CD4-positive, alpha-beta T cell treated with Interleukin-2 at 100 ng/mL for 4 hours (primary cell): Measurements from ENCODE around the gene FAM78B.

Experiments
- DNase-seq: peaks from one replicate; pipeline ENCODE4 v3.0.0-alpha.2; 2020; ENCODE audit warnings: low spot score

FAM78B gene

DNA sequence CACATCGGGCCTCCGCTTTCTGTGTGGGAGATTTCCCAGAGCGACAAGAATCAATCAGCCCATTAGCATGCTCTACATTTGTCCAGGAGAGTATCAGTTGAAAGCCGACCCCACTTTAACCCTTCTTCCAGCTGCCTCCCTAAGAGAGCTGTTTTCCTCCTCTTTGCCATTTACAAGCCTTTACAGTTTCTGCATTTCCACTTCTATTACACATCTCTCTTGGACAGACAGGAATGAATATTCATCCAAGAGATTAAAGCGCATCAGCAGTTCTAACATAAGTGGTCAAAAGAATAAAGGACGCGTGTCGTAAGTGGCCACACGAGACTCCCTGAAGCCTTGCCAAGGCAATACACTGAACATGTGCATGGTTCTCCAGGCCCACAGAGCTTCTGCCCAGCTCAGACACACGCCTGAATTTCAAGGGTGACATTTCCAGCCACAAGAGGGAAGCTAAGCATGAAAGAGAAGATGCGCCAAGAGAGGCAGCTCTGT lies 47.3 kb downstream of the FAM78B start:
- DNase-seq = no peak

DNA sequence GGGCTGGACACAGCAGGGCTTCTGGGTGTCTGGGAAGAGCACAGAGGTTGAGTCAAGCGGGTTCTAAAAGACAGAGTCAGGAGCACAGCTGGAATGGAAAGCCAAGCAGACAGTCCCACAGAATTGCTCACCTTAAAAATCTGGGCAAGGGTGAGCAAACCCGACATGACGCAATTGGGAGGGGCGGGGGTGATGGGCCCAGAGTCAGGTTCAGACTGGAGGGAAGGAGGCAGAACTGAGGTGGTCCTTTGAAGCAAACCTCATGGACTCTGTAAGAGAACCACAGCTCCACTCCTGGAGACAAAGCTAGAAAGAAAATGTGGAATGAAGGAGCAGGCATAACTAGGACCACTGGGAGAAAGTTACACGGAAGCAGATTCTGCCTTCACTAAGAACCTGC lies 49.0 kb downstream of the FAM78B start:
- DNase-seq = no peak

DNA sequence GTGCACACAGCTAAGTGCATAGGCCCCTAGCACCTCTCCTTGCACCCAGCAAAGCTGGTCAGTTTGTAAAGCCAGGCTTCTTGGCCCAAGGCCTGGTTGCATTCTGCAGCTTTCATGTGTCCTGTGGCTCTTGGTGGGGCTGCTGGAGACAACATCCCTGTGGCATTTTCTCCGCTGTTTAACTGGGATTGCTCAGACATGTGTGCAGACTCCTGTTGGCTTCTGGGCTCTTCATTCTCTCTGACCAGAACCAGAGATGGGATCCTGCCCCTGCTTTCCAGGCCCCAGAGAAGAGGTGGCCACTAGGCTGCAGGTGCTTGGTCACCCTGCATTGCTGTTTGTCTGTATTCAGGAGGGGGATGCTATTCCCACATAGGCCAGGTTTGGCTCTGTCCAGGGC lies 50.8 kb downstream of the FAM78B start:
- DNase-seq = no peak

DNA sequence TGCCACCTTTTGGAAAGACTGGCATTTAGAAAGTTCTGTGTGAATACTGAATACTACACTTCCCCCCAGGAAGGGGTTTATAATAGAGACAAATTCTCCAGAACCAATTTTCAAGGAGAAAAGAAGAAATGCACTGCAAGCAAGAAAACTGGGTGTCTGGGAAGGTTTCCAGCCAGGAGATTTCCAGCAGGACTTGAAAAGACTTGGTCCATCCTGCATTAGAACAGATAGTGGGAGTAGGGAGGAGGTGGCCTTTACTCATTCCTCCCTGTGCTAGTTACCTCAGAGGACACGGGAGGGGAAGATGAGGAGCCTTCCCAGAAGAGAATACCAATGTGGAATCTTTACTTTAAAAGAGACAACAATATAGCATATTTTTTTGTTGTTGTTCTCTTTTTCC lies 52.4 kb downstream of the FAM78B start:
- DNase-seq = no peak

DNA sequence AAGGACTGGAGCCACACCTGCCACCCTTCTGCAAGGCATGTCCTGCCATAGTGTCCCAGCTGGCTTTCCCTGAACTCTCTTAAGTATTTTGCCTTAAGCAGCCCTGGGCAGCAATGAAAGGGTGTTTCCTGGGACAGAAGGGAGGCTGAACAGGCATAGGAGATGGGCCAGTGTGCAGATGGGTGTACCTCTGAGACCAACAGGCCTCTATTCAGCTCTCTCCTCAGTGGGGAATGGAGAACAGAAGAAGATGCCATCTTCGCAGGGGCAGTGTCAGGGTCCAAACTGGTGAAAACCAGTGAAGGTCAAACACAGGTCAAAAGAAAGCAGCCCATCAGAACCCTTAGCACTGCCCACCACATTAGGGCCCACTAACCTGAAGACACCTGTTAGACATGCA lies 53.2 kb downstream of the FAM78B start:
- DNase-seq = no peak

DNA sequence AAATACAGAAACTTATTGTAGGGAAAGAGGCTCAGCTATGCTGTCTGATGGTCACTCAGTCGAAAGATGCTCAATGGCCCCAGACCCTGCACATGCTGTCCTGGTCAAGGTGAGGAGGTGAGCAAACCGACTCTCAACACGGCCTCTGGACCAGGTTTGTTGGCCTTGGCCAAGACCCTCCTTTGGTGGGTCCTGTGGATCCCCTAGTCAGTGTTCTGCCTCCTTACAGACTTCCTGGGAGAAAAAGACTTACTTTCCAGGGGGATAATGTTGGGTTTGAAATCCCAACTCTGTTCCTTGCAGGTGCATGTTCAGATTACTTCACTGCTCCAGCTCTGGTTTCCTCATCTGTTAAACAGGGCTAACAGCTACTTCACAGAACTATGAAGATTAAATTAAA lies 53.8 kb downstream of the FAM78B start:
- no peak for DNase-seq

DNA sequence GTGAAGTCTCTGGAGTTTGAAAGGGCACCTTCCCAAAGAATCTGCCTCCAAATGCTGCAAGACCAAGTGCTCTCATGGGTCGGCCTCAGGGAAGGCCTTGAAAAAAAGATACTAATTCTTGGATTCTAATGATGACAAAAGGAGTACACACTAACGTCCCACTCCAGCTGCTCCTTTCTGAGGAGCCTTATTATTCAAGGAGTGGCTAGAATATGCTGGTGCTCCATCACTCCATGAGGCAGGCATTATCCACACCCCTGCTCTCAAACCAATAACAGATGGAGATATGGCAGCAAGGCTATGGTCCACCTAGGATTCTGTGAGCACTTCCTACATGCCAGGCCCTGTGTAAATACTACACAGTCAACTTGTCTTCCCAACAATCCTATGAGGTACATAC lies 54.4 kb downstream of the FAM78B start:
- no peak for DNase-seq

DNA sequence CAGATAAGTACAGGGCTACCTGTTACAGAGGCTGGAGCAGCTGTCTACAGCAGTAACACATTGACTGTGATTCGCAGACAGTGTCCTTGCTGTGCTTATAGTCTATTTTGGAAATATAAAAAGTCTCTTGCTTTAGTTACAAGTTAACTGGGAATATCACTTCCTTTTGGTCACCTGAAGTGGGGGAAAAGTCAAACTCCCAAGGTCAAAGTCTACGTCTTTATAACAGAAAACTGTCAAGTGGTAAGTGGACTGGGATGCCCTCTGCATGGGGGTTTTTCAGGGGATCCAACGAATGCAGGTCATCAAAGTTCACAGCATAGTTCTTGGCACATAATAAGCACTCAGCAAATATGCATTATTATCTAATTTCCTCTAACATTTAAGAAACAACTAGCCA lies 55.4 kb downstream of the FAM78B start:
- no peak for DNase-seq

DNA sequence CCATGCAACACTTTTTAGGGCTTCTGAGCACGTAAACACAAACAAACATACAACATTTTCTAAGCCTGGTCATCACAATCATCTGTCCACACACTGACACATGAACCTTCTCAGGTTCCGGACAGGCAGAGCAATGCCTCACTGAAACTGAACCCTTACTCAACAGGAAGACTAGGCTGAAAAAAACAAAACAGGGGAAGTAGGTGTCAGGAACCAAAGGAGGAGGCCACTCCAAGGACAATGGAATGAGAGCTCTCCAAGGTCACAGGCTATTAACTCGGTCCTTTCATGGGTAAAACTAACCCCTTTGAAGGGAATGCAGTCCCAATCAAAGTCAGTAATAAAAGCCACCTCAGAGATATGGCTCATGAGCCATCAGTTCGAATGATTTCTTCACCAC lies 76.6 kb downstream of the FAM78B start:
- DNase-seq = no peak

DNA sequence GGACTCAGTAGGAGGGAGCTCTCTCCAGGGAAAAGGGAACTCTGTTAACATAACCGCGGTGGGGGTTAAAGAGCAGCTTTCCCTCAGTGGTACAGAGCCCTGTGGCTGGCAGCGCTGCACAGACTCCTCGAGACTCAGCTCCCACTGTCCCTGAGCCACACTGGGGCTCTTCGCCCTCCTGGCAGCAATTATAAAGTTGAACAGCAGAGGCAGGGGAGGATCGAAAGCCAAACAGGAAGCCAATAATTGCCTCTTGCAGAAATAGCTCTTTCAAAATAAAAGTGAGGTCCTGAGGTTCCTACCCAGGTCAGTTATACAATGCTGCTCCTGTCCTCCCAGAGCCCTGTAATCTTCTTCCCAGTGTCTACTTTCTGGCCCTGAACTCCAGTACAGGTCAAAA lies 77.0 kb downstream of the FAM78B start:
- DNase-seq = no peak

DNA sequence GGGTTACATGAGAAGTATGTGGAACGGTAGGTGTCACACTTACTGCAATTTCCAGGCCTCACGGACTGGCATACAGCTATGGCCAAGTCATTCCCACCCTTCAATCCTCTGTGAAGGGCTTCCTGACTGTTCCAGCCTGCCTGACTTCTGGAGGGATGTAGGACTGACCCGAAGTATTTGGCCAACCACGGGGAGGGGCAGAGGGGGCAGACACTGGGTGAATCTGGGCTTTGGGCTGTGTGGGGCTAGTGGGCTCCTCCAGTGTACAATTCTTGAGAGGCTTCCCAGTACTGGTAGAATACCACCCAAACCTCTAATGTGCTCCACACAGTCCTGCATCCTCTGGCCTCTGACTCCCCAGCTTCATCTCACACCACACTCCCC lies 78.2 kb downstream of the FAM78B start:
- no peak for DNase-seq

DNA sequence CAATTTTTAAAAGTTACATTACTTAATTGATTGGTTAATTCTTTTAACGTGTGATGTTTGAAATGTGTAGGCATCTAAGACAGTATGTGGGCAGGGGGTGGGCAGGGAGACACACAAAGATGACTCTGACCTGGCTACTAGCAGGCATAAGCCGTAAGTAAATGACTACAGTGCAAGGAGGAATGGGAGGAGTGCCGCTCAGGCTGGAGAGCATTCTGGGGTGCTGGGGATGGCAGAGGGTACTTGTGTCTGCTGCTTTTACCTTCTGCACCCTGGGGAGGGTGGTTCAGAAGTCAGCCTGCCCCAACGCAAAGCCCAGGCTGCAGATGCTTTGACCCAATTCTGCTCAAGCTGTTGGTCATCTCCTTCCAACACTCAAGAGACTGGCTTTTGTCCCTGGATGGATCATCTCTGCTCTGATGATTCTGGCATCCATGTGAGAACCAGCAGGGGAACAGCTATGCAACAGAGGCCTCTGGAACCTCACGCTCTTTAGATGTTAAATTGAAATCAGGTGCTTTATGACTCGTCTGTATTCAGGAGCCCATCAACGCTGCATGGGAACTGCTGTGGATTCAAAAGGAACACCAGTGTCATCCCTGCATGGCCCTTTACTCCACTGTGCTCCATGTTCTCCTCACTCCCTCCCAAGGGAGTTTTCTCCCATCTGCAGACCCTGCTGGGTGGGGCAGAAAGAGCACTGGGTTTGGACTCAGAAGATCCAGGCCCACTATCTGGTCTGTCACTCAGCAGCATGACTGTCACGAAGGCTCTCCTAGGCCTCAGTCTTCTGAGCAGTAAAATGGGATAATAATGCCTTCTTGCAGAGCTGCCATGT lies 78.8 kb downstream of the FAM78B start:
- DNase-seq = no peak

DNA sequence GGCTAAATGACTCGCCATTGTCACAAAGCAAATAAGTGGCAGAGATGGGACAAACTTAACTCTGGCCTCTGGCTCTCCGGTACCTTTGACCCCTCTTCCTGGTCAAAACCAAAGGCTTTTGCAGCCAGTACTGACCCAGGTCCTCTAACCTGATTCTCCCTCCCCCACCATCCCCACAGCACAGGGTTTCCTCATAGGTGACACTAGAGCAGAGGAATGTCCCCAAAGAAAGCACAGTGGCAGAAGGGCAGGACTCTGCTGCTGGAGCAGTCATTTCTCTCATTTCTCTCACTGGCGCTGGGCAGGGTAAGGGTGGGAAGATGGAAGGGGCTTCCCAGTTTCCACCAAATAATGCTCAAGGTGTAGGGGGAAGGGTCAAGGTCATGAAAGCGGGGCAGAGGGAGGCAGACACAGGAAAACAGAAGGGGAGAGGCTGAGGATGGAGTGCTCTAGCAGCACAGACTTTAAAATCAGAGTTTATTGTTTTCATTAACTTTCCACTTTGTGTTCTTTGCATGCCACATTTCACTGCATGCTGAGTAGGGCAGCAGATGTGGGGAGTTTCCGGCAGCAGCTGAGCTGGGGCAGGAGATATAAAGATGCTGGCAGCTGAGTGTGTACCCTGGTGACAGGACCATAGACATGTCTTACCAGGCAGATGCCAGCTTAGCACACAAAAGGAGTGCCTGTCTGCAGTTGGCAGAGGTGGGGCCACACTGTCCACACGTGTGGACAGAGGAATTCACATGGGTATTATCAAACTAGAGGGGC lies 80.5 kb downstream of the FAM78B start:
- no peak for DNase-seq

DNA sequence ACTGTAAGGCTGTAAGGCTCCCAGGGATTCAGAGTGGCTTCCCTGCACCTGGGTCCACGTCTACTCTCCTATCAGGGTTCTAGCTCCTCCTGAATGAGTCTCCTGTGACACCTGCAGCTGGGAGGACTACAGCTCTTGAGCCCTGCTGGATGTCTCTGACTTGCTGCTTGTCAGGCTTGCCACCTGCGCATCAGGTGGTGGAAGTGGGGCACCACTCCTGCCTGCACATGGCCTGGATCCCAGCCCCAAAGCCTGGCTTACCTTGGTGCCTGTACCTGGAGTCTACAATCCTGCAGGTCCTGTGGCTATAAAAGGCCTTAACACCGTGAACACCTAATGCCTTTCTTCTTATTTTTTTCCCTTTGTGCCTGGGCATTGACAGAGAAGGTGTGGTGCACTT lies 82.2 kb downstream of the FAM78B start:
- no peak for DNase-seq

DNA sequence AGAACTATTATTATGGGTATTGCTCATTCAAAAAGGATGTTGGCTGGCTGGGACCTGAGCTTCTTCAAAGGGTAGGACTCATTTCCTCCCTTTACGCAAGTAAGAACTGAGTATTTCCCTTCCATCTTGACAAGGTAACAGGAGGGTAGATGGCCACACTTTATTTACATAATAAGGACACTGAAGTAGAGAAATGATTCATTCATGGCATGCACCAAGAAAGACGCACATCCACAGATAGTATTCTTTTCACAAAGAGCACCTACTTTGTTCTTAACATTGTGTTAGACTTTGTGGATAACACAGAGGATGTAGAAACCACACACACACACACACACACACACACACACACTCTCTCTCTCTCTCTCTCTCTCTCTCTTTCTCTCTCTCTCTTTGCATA lies 82.9 kb downstream of the FAM78B start:
- peak; percentile 19 for DNase-seq

DNA sequence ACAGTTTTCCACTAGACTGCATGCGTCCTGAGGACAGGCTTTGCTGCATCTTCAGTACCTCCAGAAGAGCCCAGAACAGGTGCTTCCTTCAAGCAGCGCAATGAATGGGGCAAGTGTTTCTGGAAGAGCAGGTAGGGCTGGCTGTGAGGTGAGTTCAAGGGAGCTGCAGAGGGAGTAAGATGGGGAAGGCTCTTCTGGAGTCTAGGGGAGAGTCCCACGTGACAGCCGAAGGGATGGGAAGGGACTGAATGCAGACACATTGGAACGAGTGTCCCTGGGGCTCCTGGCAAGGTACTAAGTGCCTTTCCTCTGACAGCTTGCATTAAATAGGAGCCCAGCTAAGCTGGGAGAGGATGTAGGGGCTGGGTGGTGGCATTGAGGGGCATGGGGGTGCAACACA lies 84.2 kb downstream of the FAM78B start:
- DNase-seq = no peak

DNA sequence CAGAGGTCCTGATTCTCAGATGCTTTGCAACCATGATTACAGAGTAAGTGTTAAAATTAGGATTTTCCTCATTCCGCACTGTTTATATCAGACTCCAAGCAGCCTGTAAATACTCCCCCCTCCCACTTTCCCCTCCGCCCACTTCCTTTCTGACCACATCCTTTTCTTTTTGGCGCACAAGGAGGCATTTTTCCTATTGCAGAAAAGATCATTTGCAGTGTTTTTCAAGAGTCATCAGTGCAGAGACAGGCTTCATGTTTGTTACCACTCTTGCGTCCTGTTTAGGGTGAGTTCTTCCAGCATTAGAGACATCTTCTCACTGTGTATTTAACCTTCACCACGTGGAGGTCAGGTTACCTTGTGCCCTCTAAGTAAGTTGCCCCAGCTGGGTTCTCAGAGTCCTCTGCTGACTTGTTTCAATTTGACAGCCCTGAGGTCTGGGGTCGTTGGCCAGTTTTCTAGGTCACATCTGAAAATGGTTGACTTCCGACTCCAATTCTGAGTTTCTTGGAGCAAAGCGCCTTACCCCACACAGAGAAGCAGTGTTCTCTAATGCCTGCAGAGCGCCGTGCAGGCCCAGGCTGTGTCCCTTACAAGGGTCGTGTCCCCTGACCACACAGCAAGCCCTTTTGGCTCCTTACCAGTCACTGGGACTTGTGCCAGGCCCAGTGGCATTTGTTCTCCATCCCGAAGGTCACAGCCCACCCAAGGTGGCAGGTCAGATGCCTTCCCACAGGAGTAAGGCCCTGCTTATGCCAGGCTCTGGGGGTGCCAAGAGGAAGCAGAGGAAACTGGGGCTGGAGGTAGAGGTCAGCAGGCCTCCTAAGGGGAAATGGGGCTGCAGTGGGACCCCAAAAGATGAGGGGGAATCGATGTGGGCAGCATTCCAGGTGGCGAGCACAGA lies 85.6 kb downstream of the FAM78B start:
- DNase-seq = no peak

DNA sequence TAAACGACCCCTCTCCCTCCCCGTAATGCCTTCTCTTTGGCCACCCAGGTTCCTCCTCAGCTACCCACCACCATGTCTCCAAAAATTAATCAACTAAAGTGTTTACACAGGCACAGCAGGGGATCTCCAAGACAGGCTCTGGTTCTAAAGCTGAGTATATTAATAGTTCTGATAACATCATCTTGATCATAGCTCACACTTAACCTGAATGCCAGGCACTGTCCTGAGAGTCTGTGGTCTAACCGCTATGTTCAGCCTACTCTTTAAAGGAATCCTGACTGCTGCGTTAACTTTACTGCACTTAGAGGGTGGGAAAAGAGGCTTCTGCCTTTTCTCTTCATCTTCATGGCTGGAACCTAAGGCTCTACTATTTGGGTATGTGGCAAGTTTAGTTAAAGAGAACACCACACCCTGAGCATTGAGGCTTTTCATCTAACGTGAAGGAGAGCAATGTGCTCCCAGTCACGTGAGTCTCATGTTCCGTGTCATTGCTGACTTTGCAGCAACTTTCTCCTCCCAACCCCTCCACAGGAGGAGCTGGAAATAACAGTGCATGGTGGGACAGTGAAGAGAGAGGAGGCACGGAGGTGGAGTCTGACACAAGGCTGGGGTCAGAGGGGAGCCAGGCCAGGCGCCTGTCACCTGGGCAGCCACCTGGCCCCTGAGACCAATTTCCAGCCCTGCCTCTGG lies 86.4 kb downstream of the FAM78B start:
- DNase-seq = no peak

DNA sequence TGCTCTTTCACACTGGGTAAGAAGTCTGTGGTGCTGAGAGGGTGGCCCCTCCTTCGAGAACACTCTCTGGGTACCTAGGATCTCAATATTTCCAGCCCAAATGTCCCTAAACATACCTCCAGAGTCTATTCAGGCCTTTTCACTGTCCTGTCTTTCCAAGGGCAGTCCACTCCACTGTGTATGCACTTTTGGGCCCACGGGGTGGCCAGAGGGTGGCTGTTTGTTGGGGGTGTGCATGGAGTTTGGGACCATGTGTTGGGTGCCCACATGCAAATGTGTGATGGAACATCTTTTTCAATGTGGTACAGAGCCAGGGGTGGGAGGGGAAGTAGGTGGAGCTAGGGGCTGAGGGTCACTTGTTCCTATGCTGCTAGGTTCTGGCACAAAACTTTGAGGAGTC lies 87.5 kb downstream of the FAM78B start:
- DNase-seq = no peak

DNA sequence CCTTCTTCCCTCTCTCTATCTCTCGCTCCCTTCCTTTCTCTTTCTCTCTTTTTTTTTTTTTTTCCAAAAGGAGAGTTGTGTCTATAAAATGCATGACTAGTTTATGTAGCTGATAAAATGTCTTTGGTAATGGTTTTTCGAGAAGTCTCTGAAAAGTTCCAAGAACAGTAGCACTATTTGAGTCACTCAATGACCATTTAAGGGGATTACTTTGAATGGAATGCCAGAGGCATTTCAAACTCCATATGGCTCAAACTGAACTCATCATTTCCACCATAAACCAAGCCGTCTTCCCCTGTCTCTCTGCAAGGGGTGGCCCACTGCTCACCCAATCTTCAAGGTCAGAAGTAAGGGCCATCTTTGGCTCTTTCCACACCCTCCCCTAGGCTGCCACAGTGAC lies 93.3 kb downstream of the FAM78B start:
- DNase-seq = no peak

DNA sequence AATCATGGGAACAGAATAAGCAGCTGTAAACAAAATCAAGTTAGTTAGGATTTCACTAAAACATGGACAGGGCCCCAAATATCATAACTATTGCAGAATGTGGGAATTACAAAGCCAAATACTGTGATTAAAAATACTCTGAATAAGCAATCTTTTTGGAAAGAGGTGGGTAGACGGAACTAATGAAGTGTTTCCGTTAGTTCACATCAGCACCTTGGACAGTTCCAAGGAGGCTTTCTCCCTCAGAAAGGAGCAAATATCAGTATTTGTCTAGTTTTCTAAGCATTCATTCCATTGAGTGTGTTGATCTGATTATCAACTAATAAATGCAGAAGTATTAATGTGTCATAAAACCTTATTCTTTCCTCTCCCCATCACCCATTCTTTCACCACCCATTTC lies 97.4 kb downstream of the FAM78B start:
- no peak for DNase-seq

DNA sequence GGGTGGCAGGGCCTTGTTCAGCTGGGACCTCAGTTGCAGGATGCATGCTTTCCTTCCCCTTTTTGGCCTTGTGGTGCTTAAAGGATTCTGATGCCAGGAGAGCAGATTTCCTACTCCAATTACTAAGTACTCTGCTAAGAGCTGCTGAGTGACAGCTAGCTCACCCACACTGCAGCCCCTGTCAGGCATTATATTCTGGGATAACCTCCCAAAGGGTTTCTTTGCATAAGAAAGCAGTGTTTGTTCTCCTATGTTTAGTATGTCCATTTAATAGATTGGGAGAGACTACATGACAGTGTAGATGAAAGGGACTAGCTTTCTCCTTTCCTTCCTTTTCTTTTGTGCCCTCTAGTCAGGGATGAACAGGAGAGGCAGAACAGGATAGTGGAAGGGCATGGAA lies 100.7 kb downstream of the FAM78B start:
- no peak for DNase-seq
